ENCODE measurements around the gene FGF8.
"Not testable (repeated sequence)": the region's sequence is repeated elsewhere in the genome, so short reads cannot be mapped to it uniquely, and the experiment has no call there.

FGF8 gene

GRCh38 chr10:101793526-101793925, 17.6 kb upstream of the FGF8 start:
- peaks cover 4% of the 10 kb centered on the region for H3K4me1 Mint-ChIP-seq (ENCODE audit: low read depth)
- no peak overlapping the region for H3K27ac Mint-ChIP-seq
- peaks cover 60% of the 10 kb centered on the region for H3K36me3 Mint-ChIP-seq (ENCODE audit: low read depth)
- no peaks in the 10 kb centered on the region for H3K9me3 Mint-ChIP-seq
- DNase-seq (ENCODE audit: low spot score), result no peak
- H3K4me3 Mint-ChIP-seq, result no peak overlapping the region
- no peaks in the 10 kb centered on the region for H3K27me3 Mint-ChIP-seq (ENCODE audit: low read depth)

- no peak for DNase-seq (ENCODE audit: low spot score)
- peaks cover 49% of the 10 kb centered on the region for H3K36me3 Mint-ChIP-seq (ENCODE audit: low read depth)
- H3K27me3 Mint-ChIP-seq (ENCODE audit: low read depth), result no peaks in the 10 kb centered on the region
- H3K4me3 Mint-ChIP-seq, result no peak overlapping the region
- H3K9me3 Mint-ChIP-seq, result no peaks in the 10 kb centered on the region
- H3K27ac Mint-ChIP-seq, result no peak overlapping the region
- peaks cover 6% of the 10 kb centered on the region for H3K4me1 Mint-ChIP-seq (ENCODE audit: low read depth)
Measured at GRCh38 chr10:101789686-101790085, 13.8 kb upstream of the FGF8 start.

- H3K9me3 Mint-ChIP-seq; H3K27ac Mint-ChIP-seq; DNase-seq (ENCODE audit: low spot score); H3K4me3 Mint-ChIP-seq; H3K4me1 Mint-ChIP-seq (ENCODE audit: low read depth); H3K27me3 Mint-ChIP-seq (ENCODE audit: low read depth): not testable (repeated sequence)
- H3K36me3 Mint-ChIP-seq (ENCODE audit: low read depth), result peaks cover 48% of the 10 kb centered on the region
Measured at GRCh38 chr10:101789231-101789630, 13.3 kb upstream of the FGF8 start.

- DNase-seq (ENCODE audit: low spot score), result no peak
- H3K27me3 Mint-ChIP-seq (ENCODE audit: low read depth), result no peaks in the 10 kb centered on the region
- H3K27ac Mint-ChIP-seq, result no peak overlapping the region
- H3K36me3 Mint-ChIP-seq (ENCODE audit: low read depth), result peaks cover 36% of the 10 kb centered on the region
- H3K4me1 Mint-ChIP-seq (ENCODE audit: low read depth), result peaks cover 35% of the 10 kb centered on the region
- H3K4me3 Mint-ChIP-seq, result no peak overlapping the region
- no peaks in the 10 kb centered on the region for H3K9me3 Mint-ChIP-seq
Measured at GRCh38 chr10:101785801-101786200, 9.9 kb upstream of the FGF8 start.

- no peaks in the 10 kb centered on the region for H3K9me3 Mint-ChIP-seq
- H3K27ac Mint-ChIP-seq, result peak overlapping the region; percentile 96
- H3K36me3 Mint-ChIP-seq (ENCODE audit: low read depth), result peaks cover 32% of the 10 kb centered on the region
- no peaks in the 10 kb centered on the region for H3K27me3 Mint-ChIP-seq (ENCODE audit: low read depth)
- no peak for DNase-seq (ENCODE audit: low spot score)
- peak overlapping the region; percentile 96 for H3K4me3 Mint-ChIP-seq
- H3K4me1 Mint-ChIP-seq (ENCODE audit: low read depth), result peaks cover 36% of the 10 kb centered on the region
Measured at GRCh38 chr10:101784558-101784957, 8.6 kb upstream of the FGF8 start.

- DNase-seq (ENCODE audit: low spot score), result no peak
- Mint-ChIP-seq H3K27ac (peak overlapping the region; percentile 96), H3K4me3 (peak overlapping the region; percentile 96), H3K36me3 (ENCODE audit: low read depth) (peaks cover 30% of the 10 kb centered on the region), H3K4me1 (ENCODE audit: low read depth) (peaks cover 41% of the 10 kb centered on the region), H3K9me3 (no peaks in the 10 kb centered on the region), H3K27me3 (ENCODE audit: low read depth) (peaks cover 5% of the 10 kb centered on the region)
Measured at GRCh38 chr10:101783736-101784118, 7.8 kb upstream of the FGF8 start.

- peaks cover 31% of the 10 kb centered on the region for H3K36me3 Mint-ChIP-seq (ENCODE audit: low read depth)
- H3K4me1 Mint-ChIP-seq (ENCODE audit: low read depth), result peaks cover 42% of the 10 kb centered on the region
- no peaks in the 10 kb centered on the region for H3K9me3 Mint-ChIP-seq
- H3K4me3 Mint-ChIP-seq, result peak within 1 kb of the TSS; percentile 96
- H3K27ac Mint-ChIP-seq, result peak within 1 kb of the TSS; percentile 96
- H3K27me3 Mint-ChIP-seq (ENCODE audit: low read depth), result peaks cover 8% of the 10 kb centered on the region
- peak; percentile 87 for DNase-seq (ENCODE audit: low spot score)
Measured at GRCh38 chr10:101782811-101783735, 7.2 kb upstream of the FGF8 start, which contains the start of gene NPM3. Gene NPM3, minus strand, starts transcription at chr10:101783446. Its CDS starts 56 bp downstream, at chr10:101783390.

GRCh38 chr10:101781984-101782810, 6.3 kb upstream of the FGF8 start:
- peaks cover 30% of the 10 kb centered on the region for H3K36me3 Mint-ChIP-seq (ENCODE audit: low read depth)
- peaks cover 42% of the 10 kb centered on the region for H3K4me1 Mint-ChIP-seq (ENCODE audit: low read depth)
- H3K27me3 Mint-ChIP-seq (ENCODE audit: low read depth), result peaks cover 16% of the 10 kb centered on the region
- DNase-seq (ENCODE audit: low spot score), result no peak
- peak overlapping the region; percentile 50 for H3K27ac Mint-ChIP-seq
- peak overlapping the region; percentile 96 for H3K4me3 Mint-ChIP-seq
- no peaks in the 10 kb centered on the region for H3K9me3 Mint-ChIP-seq

- Mint-ChIP-seq H3K27me3 (ENCODE audit: low read depth) (peaks cover 22% of the 10 kb centered on the region), H3K36me3 (ENCODE audit: low read depth) (peaks cover 29% of the 10 kb centered on the region), H3K4me3 (peak overlapping the region; percentile 96), H3K9me3 (no peaks in the 10 kb centered on the region), H3K4me1 (ENCODE audit: low read depth) (peaks cover 42% of the 10 kb centered on the region), H3K27ac (peak overlapping the region; percentile 50)
- DNase-seq (ENCODE audit: low spot score), result no peak
Measured at GRCh38 chr10:101781655-101781983, 5.7 kb upstream of the FGF8 start.

GRCh38 chr10:101780818-101781654, 5.1 kb upstream of the FGF8 start:
- Mint-ChIP-seq H3K27ac (no peak overlapping the region), H3K4me3 (peak overlapping the region; percentile 47), H3K9me3 (no peaks in the 10 kb centered on the region), H3K4me1 (ENCODE audit: low read depth) (peaks cover 42% of the 10 kb centered on the region), H3K27me3 (ENCODE audit: low read depth) (peaks cover 24% of the 10 kb centered on the region), H3K36me3 (ENCODE audit: low read depth) (peaks cover 27% of the 10 kb centered on the region)
- peak; percentile 70 for DNase-seq (ENCODE audit: low spot score)

- peak overlapping the region; percentile 76 for H3K4me3 Mint-ChIP-seq
- DNase-seq (ENCODE audit: low spot score), result no peak
- no peaks in the 10 kb centered on the region for H3K9me3 Mint-ChIP-seq
- no peak overlapping the region for H3K27ac Mint-ChIP-seq
- H3K36me3 Mint-ChIP-seq (ENCODE audit: low read depth), result peaks cover 24% of the 10 kb centered on the region
- H3K27me3 Mint-ChIP-seq (ENCODE audit: low read depth), result peaks cover 24% of the 10 kb centered on the region
- H3K4me1 Mint-ChIP-seq (ENCODE audit: low read depth), result peaks cover 39% of the 10 kb centered on the region
Measured at GRCh38 chr10:101780187-101780817, 4.4 kb upstream of the FGF8 start.

- Mint-ChIP-seq H3K36me3 (ENCODE audit: low read depth) (peaks cover 19% of the 10 kb centered on the region), H3K27ac (no peak overlapping the region), H3K4me1 (ENCODE audit: low read depth) (peaks cover 36% of the 10 kb centered on the region), H3K9me3 (no peaks in the 10 kb centered on the region), H3K4me3 (peak overlapping the region; percentile 76), H3K27me3 (ENCODE audit: low read depth) (peaks cover 31% of the 10 kb centered on the region)
- peak; percentile 81 for DNase-seq (ENCODE audit: low spot score)
Measured at GRCh38 chr10:101779544-101780186, 3.8 kb upstream of the FGF8 start.

All from T-helper 2 cell treated with Interferon-gamma antibody and Interleukin-4, amounts not matched to agents 5 μg/mL and 100 μg/mL, for 36 hours (primary cell).